Endothelial cell of umbilical vein (primary cell): ENCODE data around the gene CPA4.

Source experiments
- CTCF ChIP-seq, 2 donors: IDR thresholded peaks; 1 replicate in 1 of 2; 2 replicates in 1 of 2; pipeline ENCODE4 v1.5.1; 2011; ENCODE audit warnings: low read length in 2 of 2, mild to moderate bottlenecking in 2 of 2, moderate library complexity in 2 of 2, control low read depth in 1 of 2, inconsistent platforms in 1 of 2, low read depth in 1 of 2; ENCODE audit not compliant: insufficient read depth in 1 of 2; ENCODE audit errors: extremely low read depth in 1 of 2
- FOS ChIP-seq: IDR thresholded peaks from 2 replicates; pipeline ENCODE4 v1.6.1; 2011; ENCODE audit warnings: mild to moderate bottlenecking, low read length, moderate library complexity, borderline replicate concordance; ENCODE audit not compliant: insufficient read depth
- POLR2A ChIP-seq: IDR thresholded peaks from 2 replicates; pipeline ENCODE4 v1.6.1; 2012; ENCODE audit warnings: low read depth, mild to moderate bottlenecking, control low read depth, low read length
- POLR2AphosphoS5 ChIP-seq: IDR thresholded peaks from 2 replicates; pipeline ENCODE4 v1.6.1; 2012; ENCODE audit warnings: low read depth, mild to moderate bottlenecking, control low read depth, low read length, moderate library complexity; ENCODE audit not compliant: insufficient read depth

DNA sequence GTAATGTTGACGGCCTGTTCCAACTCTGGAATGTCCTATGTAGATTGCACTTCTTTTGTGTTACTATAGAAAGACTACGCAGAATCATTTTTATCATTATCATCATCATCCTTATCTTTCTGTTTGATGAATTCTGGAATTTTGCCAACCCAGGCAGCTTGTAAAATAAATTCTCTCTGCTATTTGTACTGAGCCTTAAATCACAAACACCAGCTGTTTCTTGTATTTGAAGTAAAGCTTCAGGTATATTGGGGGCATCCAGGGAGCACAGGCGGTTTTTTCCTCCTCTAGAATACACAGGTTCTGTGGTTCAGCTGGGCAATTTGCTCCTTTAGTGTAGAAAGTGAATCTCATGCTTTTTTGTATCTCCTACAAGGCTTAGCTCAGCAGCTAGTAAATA, 36.7 kb downstream of the CPA4 start:
- TF ChIP-seq CTCF (IDR thresholded peaks at IDR 0.05; ENCODE audit: extremely low read depth in 1 of 2, insufficient read depth in 1 of 2, low read depth in 1 of 2, low read length in 2 of 2): no peak
- TF ChIP-seq POLR2A: no peak
- no peak for TF ChIP-seq POLR2AphosphoS5
- no peak for TF ChIP-seq FOS
